AG04449 (cell line): ENCODE data around the gene PCBP2.

Source experiments
- CTCF ChIA-PET: fragments of 350-600 bp; formaldehyde crosslinking; extraction: SDS; loops from one replicate; lab custom pipeline; 2021; ENCODE audit warnings: antibody characterized with exemption; lab: Yijun Ruan, JAX
- POLR2A ChIA-PET: fragments of 400-600, 350-600 bp; formaldehyde crosslinking; extraction: SDS; loops from one replicate; lab custom pipeline; 2020; ENCODE audit warnings: antibody characterized with exemption, inconsistent platforms; lab: Yijun Ruan, JAX
- DNase-seq: peaks from one replicate; pipeline ENCODE4 v3.0.0-alpha.2; 2010; ENCODE audit warnings: low read depth, low spot score
- H3K4me3 ChIP-seq: 2 replicates; pipeline ENCODE4 v1.5.1; 2011; ENCODE audit warnings: low read depth, mild to moderate bottlenecking, control low read depth, low read length
- TF ChIP-seq, protein P1 (sequence below): IDR thresholded peaks from one replicate; pipeline ENCODE4 v1.5.1; 2011; ENCODE audit warnings: mild to moderate bottlenecking, moderate library complexity, low read length, control low read depth, inconsistent platforms; ENCODE audit not compliant: insufficient read depth; ENCODE audit errors: missing control alignments

Gene PCBP2

DNA sequence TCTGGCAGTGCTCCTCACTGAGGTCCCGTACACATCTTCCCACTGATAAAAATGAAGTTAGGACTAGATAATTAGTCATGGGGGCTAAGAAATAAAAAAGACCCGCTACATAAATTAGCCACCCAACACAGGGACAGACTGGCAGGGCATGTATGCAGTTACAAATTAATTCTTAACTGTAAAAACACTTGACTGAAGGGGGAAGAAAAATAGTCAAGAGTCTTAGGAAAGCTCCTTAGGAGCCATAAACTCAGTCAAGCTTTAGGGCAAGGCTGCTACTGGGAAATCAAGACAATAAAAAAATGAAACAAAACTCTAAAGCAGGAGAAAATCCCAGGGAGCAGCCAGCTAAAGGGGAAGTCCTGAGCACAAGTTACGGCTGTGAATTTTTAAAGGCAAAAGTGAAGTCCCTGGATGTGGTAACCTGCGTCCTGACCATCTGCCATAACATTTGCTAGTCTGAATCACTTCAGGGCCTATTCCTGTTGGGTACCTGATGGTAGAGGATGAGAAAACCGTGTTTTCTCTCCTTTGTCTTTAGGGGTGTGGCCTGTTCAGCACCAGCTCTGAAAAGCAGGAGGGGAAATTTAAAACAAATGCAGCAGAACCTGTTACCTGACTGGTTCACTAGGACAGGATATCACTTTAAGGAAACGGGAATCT is 62.9 kb downstream of the PCBP2 start:
- ChIA-PET CTCF (interaction anchor here (0.7 to 9.9 kb wide), 2 partner anchors 7 to 161 kb away, joined by 4 to 117 read pairs; partner anchors contain the start of genes ATP5MC2 and NPFF), POLR2A (interaction anchor here (1.1 kb wide), 1 partner anchor 84 kb away, joined by 3 read pairs; no protein-coding TSS in a partner anchor)
- H3K4me3 ChIP-seq: no peak overlapping the region
- no peak for DNase-seq
- TF ChIP-seq, protein P1, sequence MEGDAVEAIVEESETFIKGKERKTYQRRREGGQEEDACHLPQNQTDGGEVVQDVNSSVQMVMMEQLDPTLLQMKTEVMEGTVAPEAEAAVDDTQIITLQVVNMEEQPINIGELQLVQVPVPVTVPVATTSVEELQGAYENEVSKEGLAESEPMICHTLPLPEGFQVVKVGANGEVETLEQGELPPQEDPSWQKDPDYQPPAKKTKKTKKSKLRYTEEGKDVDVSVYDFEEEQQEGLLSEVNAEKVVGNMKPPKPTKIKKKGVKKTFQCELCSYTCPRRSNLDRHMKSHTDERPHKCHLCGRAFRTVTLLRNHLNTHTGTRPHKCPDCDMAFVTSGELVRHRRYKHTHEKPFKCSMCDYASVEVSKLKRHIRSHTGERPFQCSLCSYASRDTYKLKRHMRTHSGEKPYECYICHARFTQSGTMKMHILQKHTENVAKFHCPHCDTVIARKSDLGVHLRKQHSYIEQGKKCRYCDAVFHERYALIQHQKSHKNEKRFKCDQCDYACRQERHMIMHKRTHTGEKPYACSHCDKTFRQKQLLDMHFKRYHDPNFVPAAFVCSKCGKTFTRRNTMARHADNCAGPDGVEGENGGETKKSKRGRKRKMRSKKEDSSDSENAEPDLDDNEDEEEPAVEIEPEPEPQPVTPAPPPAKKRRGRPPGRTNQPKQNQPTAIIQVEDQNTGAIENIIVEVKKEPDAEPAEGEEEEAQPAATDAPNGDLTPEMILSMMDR: no peak

DNA sequence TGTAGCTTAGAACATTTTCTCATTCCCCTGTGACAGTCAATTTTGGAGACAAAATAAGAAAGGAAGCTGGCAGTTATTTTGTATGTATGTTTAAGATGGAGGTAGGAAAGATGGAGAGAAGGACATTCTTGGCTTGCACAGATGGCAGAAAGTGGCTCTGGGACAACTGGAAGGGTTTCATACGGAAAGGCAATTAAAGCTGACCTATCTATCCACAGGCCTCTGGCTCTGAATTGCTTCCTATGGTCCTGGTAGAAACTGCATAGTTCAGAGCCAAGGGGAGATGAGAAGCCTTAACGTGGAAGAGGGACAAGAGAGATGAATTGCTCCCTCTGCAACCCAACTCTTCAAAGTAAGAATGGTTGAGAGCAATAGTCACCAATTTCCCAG is 63.4 kb downstream of the PCBP2 start:
- POLR2A ChIA-PET: interaction anchor here (1.1 kb wide), 1 partner anchor 85 kb away, joined by 3 read pairs; no protein-coding TSS in a partner anchor
- H3K4me3 ChIP-seq: no peak overlapping the region
- CTCF ChIA-PET: interaction anchor here (0.7 to 9.9 kb wide), 3 partner anchors 8 to 231 kb away, joined by 3 to 117 read pairs (median 4); partner anchors contain the start of genes ATP5MC2 and NPFF
- no peak for DNase-seq
- TF ChIP-seq, protein P1: no peak

DNA sequence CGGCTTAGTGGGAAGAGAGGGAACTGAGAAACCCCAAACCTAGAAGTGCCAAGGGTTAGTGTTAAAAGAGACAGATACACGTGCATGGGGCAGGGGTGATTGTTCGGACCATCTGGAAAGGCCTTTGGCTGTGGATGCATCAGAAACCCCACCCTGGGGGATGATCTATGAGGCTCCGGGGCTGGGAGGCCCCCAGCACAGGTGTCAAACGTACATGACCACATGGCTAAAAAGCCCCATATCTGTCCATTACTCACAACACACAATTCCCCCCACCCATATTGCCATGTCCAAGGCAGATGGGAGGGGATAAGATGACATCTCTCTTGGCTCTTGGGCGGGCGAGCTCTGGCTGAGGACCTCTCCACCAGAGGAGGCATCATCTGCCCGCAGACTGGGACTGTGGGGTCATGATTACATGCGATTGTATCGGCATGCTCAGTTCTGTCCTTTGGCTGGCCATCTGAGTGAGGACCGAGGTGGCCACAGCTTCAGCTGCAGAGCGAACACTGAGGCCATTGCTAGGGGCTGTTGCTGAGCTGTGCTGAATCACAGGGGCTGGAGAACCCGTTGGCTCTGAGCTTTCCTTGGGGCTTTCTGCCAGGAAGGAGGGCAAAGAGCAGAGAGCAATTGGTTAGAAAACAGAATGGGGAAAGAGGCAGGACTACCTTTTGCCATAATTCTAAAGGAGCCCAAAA is 65.0 kb downstream of the PCBP2 start:
- CTCF ChIA-PET: interaction anchor here (0.8 to 9.9 kb wide), 5 partner anchors 9 to 230 kb away, joined by 3 to 117 read pairs (median 3); partner anchors contain the start of genes ATP5MC2 and NPFF
- no peak overlapping the region for H3K4me3 ChIP-seq
- POLR2A ChIA-PET: no interaction called here
- no peak for DNase-seq
- TF ChIP-seq, protein P1: no peak

DNA sequence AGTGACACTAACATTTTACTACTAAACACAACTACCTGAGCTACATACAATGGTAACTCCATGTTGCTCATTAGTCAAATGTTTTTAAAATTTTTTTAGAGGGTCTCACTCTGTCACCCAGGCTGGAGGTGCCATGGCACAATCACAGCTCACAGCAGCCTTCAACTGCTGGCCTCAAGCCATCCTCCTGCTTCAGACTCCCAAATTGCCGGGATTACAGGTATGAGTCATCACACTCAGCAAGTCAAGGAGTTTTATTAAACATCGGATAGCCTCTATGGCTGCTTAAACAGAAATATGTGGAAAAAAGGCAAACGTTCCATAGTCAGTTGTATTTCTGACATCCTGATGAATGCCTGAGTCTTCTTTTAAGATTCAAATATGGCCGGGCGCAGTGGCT is 66.5 kb downstream of the PCBP2 start:
- ChIA-PET POLR2A (no interaction called here), CTCF (interaction anchor here (0.6 to 9.9 kb wide), 8 partner anchors 11 to 305 kb away, joined by 3 to 117 read pairs (median 4); partner anchors contain the start of gene NPFF)
- TF ChIP-seq, protein P1: no peak
- no peak overlapping the region for H3K4me3 ChIP-seq
- DNase-seq: no peak

DNA sequence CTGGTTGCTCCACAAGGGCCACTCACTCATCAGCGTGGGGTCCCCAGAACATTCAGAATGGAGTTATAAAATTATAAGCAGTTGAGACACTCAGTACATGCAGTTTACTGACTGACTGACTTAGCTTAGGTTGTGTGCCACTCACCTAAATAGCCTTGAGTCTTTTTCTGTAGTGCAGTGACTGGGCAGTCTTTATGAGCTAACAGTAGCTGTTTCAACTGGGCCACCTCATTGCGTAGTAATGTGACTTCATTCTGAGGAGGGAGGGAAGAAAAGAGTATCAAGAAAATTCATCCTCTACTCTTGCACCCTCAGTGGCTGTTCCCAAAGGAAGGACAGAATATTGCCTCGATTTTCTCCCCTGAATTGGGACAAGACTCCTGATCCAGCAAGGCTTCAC is 71.2 kb downstream of the PCBP2 start:
- no peak overlapping the region for H3K4me3 ChIP-seq
- POLR2A ChIA-PET: no interaction called here
- CTCF ChIA-PET: interaction anchor here (2.4 to 9.9 kb wide), 2 partner anchors 15 to 20 kb away, joined by 10 to 117 read pairs; partner anchors contain the start of gene NPFF
- TF ChIP-seq, protein P1: no peak
- no peak for DNase-seq

DNA sequence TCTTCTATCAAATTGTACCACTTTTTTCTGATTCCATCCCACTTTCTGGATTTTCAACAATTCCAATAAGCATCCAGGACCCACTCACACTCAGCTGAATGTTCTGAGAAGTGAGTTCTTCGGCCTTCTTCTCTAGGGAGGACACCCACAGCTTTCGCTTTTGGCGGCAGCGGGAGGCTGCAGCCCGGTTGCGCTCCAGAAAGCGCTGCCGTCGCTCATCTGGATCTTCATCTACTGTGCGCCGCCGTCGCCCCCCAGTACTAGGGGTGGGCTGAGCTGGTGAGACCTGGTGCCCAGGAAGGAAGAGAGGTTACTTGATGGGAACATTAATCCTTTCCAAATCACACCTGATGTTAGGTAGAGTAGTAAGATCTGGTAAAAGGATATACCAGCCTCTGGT is 72.6 kb downstream of the PCBP2 start:
- POLR2A ChIA-PET: no interaction called here
- CTCF ChIA-PET: interaction anchor here (0.8 to 2.3 kb wide), 4 partner anchors 16 to 153 kb away, joined by 3 to 6 read pairs (median 4); no protein-coding TSS in a partner anchor

More for the DNA sequence above, 72.6 kb downstream of the PCBP2 start:
- TF ChIP-seq, protein P1: no peak
- no peak for DNase-seq
- H3K4me3 ChIP-seq: no peak overlapping the region
